HUES48 (cell line): ENCODE results near the gene CDV3.

ENCODE experiments used
- H3K27ac ChIP-seq: one replicate; pipeline ENCODE4 v1.7.0; 2013; ENCODE audit warnings: low read depth, low read length, inconsistent platforms
- H3K27me3 ChIP-seq: 2 replicates; pipeline ENCODE4 v1.6.1; 2013; ENCODE audit warnings: mild to moderate bottlenecking, low read length; ENCODE audit not compliant: control insufficient read depth, insufficient read depth
- H3K36me3 ChIP-seq: 2 replicates; pipeline ENCODE4 v1.6.1; 2013; ENCODE audit warnings: low read length; ENCODE audit not compliant: control insufficient read depth, insufficient read depth
- H3K4me1 ChIP-seq: 2 replicates; pipeline ENCODE4 v1.6.1; 2013; ENCODE audit warnings: mild to moderate bottlenecking, low read length; ENCODE audit not compliant: control insufficient read depth, insufficient read depth
- H3K4me3 ChIP-seq: 2 replicates; pipeline ENCODE4 v1.5.1; 2013; ENCODE audit warnings: mild to moderate bottlenecking, low read depth, low read length
- H3K9ac ChIP-seq: 2 replicates; pipeline ENCODE4 v1.6.1; 2013; ENCODE audit warnings: mild to moderate bottlenecking, low read depth, low read length, moderate library complexity
- H3K9me3 ChIP-seq: 2 replicates; pipeline ENCODE4 v1.6.1; 2013; ENCODE audit warnings: low read length; ENCODE audit not compliant: control insufficient read depth, insufficient read depth

Gene CDV3

GRCh38 chr3:133606902-133607301, 33.4 kb downstream of the CDV3 start:
- no peak overlapping the region for H3K27ac ChIP-seq
- H3K36me3 ChIP-seq = peaks cover 69% of the 10 kb centered on the region
- H3K9me3 ChIP-seq = no peaks in the 10 kb centered on the region
- no peak overlapping the region for H3K9ac ChIP-seq
- no peak overlapping the region for H3K4me3 ChIP-seq
- H3K27me3 ChIP-seq = no peaks in the 10 kb centered on the region
- H3K4me1 ChIP-seq = no peaks in the 10 kb centered on the region

DNA sequence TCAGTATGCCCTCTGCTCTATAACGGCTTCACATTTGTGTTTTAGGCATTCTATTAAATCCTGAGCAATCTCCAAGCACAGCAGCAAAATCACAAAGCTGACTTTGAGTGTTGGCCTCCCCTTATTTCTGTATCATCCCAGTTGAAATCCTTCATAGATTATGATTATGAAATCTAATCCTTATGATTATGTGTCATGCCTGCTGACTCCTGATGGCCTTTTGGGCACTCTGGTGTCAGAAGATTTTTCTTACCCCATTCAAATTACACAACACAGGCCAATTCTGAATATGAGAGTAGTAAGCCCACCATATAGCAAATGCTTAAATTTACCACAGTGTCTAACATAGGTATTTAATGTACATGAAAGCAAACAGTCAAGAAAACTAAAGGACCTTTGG, 34.3 kb downstream of the CDV3 start:
- Histone ChIP-seq H3K9me3 (no peaks in the 10 kb centered on the region), H3K27me3 (no peaks in the 10 kb centered on the region), H3K9ac (no peak overlapping the region), H3K36me3 (peaks cover 76% of the 10 kb centered on the region), H3K4me3 (no peak overlapping the region), H3K4me1 (no peaks in the 10 kb centered on the region), H3K27ac (no peak overlapping the region)

- Histone ChIP-seq H3K9me3 (no peaks in the 10 kb centered on the region), H3K36me3 (peaks cover 81% of the 10 kb centered on the region), H3K27me3 (no peaks in the 10 kb centered on the region), H3K4me3 (no peak overlapping the region), H3K27ac (no peak overlapping the region), H3K9ac (no peak overlapping the region), H3K4me1 (no peaks in the 10 kb centered on the region)
Measured at GRCh38 chr3:133608388-133608787, 34.9 kb downstream of the CDV3 start.

- Histone ChIP-seq H3K27me3 (no peaks in the 10 kb centered on the region), H3K4me1 (no peaks in the 10 kb centered on the region), H3K9me3 (no peaks in the 10 kb centered on the region), H3K27ac (no peak overlapping the region), H3K36me3 (peaks cover 88% of the 10 kb centered on the region), H3K9ac (no peak overlapping the region), H3K4me3 (no peak overlapping the region)
Measured at GRCh38 chr3:133610031-133610430, 36.5 kb downstream of the CDV3 start.

DNA sequence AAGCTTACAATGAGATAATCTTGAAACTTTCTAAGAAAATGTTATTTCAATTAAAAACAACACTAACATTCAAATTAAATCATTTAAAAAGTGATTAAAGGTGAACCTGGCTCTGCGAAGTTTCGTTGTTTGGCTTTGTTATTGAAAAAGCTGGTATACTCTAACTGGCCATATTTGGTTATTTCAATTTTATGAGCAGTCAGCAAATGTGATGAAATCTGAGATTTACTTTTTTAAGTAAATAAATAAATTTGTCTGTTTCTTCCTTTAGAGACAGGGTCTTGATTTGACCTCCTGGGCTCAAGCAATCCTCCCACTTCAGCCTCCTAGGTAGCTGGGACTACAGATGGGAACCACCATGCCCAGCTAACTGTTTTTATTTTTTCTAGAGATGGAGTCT, 38.0 kb downstream of the CDV3 start:
- Histone ChIP-seq H3K36me3 (peaks cover 89% of the 10 kb centered on the region), H3K4me1 (no peaks in the 10 kb centered on the region), H3K9ac (no peak overlapping the region), H3K9me3 (no peaks in the 10 kb centered on the region), H3K27me3 (no peaks in the 10 kb centered on the region), H3K27ac (no peak overlapping the region), H3K4me3 (no peak overlapping the region)

- Histone ChIP-seq H3K36me3 (peaks cover 95% of the 10 kb centered on the region), H3K9ac (no peak overlapping the region), H3K4me1 (no peaks in the 10 kb centered on the region), H3K9me3 (no peaks in the 10 kb centered on the region), H3K27ac (no peak overlapping the region), H3K27me3 (no peaks in the 10 kb centered on the region), H3K4me3 (no peak overlapping the region)
Measured at GRCh38 chr3:133620066-133620784, 46.7 kb downstream of the CDV3 start.

- Histone ChIP-seq H3K4me3 (no peak overlapping the region), H3K27me3 (no peaks in the 10 kb centered on the region), H3K36me3 (peaks cover 95% of the 10 kb centered on the region), H3K9me3 (no peaks in the 10 kb centered on the region), H3K9ac (no peak overlapping the region), H3K27ac (no peak overlapping the region), H3K4me1 (no peaks in the 10 kb centered on the region)
Measured at GRCh38 chr3:133627789-133628188, 54.3 kb downstream of the CDV3 start.

DNA sequence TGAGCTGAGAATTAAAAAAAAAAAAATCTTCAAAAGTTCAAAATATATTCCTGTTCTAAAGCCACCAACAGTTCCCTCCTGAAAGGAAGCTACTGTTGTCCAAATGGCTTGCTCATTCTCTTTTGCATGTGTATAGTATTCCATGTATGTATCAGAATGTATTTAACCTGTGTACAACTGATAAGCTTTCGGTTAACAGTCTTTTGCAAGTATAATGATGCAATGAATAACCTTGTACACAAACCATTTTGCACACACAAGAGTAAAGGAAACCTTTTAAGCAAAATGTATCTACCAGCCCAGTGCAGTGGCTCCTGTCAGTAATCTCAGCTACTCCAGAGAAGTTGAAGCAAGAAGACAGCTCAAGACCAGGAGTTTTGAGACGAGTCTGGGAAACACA, 55.7 kb downstream of the CDV3 start:
- no peaks in the 10 kb centered on the region for H3K27me3 ChIP-seq
- no peak overlapping the region for H3K9ac ChIP-seq
- no peak overlapping the region for H3K4me3 ChIP-seq
- H3K36me3 ChIP-seq = peaks cover 95% of the 10 kb centered on the region
- no peak overlapping the region for H3K27ac ChIP-seq
- H3K9me3 ChIP-seq = no peaks in the 10 kb centered on the region
- H3K4me1 ChIP-seq = no peaks in the 10 kb centered on the region

DNA sequence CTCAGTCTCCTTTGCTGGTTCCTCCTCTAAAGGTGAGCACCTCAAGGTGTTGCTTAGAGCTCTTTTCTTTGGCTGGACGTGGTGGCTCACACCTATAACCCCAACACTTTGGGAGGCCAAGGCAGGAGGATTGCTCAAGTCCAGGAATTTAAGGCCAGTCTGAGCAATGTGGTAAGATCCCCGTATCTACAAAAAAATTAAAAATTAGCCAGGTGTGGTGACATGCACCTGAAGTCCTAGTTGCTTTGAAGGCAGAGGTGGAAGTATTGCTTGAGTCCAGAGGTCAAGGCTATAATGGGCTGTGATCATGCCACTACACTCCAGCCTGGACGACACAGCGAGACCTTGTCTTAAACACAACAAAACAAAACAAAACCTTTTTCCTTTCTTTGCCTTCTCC, 60.0 kb downstream of the CDV3 start:
- H3K27ac ChIP-seq = no peak overlapping the region

More for the DNA sequence above, 60.0 kb downstream of the CDV3 start:
- H3K9ac ChIP-seq = no peak overlapping the region
- peaks cover 93% of the 10 kb centered on the region for H3K36me3 ChIP-seq
- H3K4me3 ChIP-seq = no peak overlapping the region
- H3K27me3 ChIP-seq = no peaks in the 10 kb centered on the region
- no peaks in the 10 kb centered on the region for H3K4me1 ChIP-seq
- H3K9me3 ChIP-seq = no peaks in the 10 kb centered on the region
